Progenitor cell of endocrine pancreas (in vitro differentiated cells): ENCODE measurements around the gene RAD51B. TPM values are rescaled to one million over a fixed set of nuclear protein-coding genes. Genes with fewer than 3 reads are reported as not detected.
"Not testable (repeated sequence)": the region's sequence is repeated elsewhere in the genome, so short reads cannot be mapped to it uniquely, and the experiment has no call there.

Experiments
- DNase-seq: peaks from one replicate; pipeline ENCODE4 v3.0.0; 2021; ENCODE audit warnings: low spot score; ENCODE audit not compliant: unreplicated experiment
- H3K27ac Mint-ChIP-seq: 2 replicates; pipeline ENCODE4 v1.8.0; 2021; ENCODE audit warnings: mild to moderate bottlenecking, moderate library complexity, mixed read lengths
- H3K27me3 Mint-ChIP-seq: 2 replicates; pipeline ENCODE4 v1.8.0; 2021; ENCODE audit warnings: mixed read lengths
- H3K36me3 Mint-ChIP-seq: 2 replicates; pipeline ENCODE4 v1.8.0; 2022; ENCODE audit warnings: mixed read lengths; ENCODE audit not compliant: insufficient read depth
- H3K4me1 Mint-ChIP-seq: 2 replicates; pipeline ENCODE4 v1.8.0; 2021; ENCODE audit warnings: low read depth, mixed read lengths
- H3K4me3 Mint-ChIP-seq: 2 replicates; pipeline ENCODE4 v1.8.0; 2021; ENCODE audit warnings: low read depth, mild to moderate bottlenecking, moderate library complexity, mixed read lengths
- H3K9me3 Mint-ChIP-seq: 2 replicates; pipeline ENCODE4 v1.8.0; 2021; ENCODE audit warnings: low read depth, mixed read lengths
- total RNA-seq: library from RNA; stranded (reverse); gene quantifications from 2 replicates; pipeline ENCODE4 v1.2.1, GENCODE V29; 2021
- TF ChIP-seq, protein P1 (sequence below): fragments of 200-600 bp; sonication (generic); IDR thresholded peaks from one replicate; pipeline ENCODE4 v1.5.0; 2021; ENCODE audit warnings: antibody characterized with exemption, mild to moderate bottlenecking; ENCODE audit not compliant: unreplicated experiment

RAD51B gene
- total RNA-seq, 1 donor from 2014 or later: 24.7 TPM

DNA sequence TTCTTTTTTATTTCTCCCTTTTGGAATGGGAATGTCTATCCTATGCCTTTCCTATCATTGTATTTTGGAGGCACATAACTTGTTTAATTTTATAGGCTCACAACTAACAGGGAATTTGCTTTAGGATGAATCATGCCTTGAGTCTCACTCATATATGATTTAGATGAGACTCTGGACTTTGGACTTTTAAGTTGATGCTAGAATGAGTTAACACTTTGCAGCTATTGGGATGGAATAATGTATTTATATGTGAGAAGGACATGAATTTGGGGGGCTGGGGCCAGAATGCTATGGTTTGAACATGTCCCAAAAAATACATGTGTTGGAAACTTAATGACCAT, 607.9 kb downstream of the RAD51B start:
- Mint-ChIP-seq H3K27me3 (no peaks in the 10 kb centered on the region), H3K4me1 (peaks cover 1% of the 10 kb centered on the region), H3K27ac (no peak overlapping the region), H3K4me3 (no peak overlapping the region), H3K9me3 (peaks cover 13% of the 10 kb centered on the region), H3K36me3 (peaks cover 8% of the 10 kb centered on the region)
- no peak for DNase-seq
- TF ChIP-seq, protein P1, sequence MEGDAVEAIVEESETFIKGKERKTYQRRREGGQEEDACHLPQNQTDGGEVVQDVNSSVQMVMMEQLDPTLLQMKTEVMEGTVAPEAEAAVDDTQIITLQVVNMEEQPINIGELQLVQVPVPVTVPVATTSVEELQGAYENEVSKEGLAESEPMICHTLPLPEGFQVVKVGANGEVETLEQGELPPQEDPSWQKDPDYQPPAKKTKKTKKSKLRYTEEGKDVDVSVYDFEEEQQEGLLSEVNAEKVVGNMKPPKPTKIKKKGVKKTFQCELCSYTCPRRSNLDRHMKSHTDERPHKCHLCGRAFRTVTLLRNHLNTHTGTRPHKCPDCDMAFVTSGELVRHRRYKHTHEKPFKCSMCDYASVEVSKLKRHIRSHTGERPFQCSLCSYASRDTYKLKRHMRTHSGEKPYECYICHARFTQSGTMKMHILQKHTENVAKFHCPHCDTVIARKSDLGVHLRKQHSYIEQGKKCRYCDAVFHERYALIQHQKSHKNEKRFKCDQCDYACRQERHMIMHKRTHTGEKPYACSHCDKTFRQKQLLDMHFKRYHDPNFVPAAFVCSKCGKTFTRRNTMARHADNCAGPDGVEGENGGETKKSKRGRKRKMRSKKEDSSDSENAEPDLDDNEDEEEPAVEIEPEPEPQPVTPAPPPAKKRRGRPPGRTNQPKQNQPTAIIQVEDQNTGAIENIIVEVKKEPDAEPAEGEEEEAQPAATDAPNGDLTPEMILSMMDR: no peak

DNA sequence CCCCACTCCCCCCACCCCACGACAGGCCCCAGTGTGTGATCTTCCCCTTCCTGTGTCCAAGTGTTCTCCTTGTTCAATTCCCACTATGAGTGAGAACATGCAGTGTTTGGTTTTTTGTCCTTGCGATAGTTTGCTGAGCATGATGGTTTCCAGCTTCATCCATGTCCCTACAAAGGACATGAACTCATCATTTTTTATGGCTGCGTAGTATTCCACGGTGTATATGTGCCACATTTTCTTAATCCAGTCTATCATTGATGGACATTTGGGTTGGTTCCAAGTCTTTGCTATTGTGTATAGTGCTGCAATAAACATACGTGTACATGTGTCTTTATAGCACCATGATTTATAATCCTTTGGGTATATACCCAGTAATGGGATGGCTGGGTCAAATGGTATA, 609.3 kb downstream of the RAD51B start:
- H3K4me1 Mint-ChIP-seq, H3K4me3 Mint-ChIP-seq, H3K27ac Mint-ChIP-seq, H3K36me3 Mint-ChIP-seq, H3K27me3 Mint-ChIP-seq, DNase-seq: not testable (repeated sequence)
- peaks cover 15% of the 10 kb centered on the region for H3K9me3 Mint-ChIP-seq

DNA sequence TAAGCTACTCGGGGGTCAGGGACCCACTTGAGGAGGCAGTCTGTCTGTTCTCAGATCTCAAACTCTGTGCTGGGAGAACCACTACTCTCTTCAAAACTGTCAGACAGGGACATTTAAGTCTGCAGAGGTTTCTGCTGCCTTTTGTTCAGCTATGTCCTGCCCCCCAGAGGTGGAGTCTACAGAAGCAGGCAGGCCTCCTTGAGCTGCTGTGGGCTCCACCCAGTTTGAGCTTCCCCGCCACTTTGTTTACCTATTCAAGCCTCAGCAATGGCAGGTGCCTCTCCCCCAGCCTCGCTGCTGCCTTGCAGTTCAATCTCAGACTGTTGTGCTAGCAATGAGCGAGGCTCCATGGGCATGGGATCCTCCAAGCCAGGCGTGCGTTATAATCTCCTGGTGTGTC, 614.6 kb downstream of the RAD51B start:
- not testable (repeated sequence) for DNase-seq, H3K4me3 Mint-ChIP-seq, H3K27ac Mint-ChIP-seq

DNA sequence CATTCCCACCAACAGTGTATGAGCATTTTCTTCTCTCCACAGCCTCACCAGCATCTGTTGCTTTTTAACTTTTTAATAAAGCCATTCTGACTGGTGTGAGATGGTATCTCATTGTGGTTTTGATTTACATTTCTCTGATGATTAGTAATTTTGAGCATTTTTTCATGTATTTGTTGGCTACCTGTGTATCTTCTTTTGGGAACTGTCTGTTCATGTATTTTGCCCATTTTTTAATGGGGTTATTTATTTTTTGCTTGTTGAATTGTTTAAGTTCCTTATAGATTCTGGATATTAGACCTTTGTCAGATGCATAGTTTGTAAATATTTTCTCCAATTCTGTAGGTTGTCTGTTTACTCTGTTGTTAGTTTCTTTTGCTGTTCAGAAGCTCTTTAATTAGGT, 616.1 kb downstream of the RAD51B start:
- H3K4me3 Mint-ChIP-seq, H3K27ac Mint-ChIP-seq, H3K36me3 Mint-ChIP-seq, H3K27me3 Mint-ChIP-seq, DNase-seq, H3K4me1 Mint-ChIP-seq: not testable (repeated sequence)
- peaks cover 23% of the 10 kb centered on the region for H3K9me3 Mint-ChIP-seq

More for the DNA sequence above, 614.6 kb downstream of the RAD51B start:
- not testable (repeated sequence) for H3K4me1 Mint-ChIP-seq, H3K27me3 Mint-ChIP-seq
- Mint-ChIP-seq H3K9me3 (peaks cover 23% of the 10 kb centered on the region), H3K36me3 (peaks cover 14% of the 10 kb centered on the region)

DNA sequence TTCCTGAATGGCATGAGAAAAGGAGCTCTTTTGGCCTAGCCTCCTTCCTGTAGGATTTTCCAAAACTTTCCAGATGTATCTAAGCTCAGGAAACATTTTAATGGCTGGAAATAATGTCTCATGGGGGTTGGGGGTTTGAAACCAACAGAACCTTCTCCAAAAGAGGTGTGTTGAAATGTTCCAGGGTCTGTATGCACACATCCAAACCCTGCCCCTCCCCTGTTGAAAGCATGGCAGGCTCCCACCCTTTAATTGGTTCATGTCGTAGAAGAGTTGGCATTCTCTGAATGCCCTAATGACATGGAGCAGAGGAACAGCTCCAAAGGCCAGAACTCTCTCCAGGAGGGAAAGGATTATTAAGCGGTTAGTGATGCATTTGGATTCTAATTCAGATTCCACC, 620.1 kb downstream of the RAD51B start:
- Mint-ChIP-seq H3K4me1 (no peaks in the 10 kb centered on the region), H3K27ac (peak overlapping the region; percentile 1), H3K9me3 (peaks cover 11% of the 10 kb centered on the region), H3K36me3 (peaks cover 3% of the 10 kb centered on the region), H3K27me3 (no peaks in the 10 kb centered on the region), H3K4me3 (no peak overlapping the region)
- TF ChIP-seq, protein P1: no peak
- no peak for DNase-seq

DNA sequence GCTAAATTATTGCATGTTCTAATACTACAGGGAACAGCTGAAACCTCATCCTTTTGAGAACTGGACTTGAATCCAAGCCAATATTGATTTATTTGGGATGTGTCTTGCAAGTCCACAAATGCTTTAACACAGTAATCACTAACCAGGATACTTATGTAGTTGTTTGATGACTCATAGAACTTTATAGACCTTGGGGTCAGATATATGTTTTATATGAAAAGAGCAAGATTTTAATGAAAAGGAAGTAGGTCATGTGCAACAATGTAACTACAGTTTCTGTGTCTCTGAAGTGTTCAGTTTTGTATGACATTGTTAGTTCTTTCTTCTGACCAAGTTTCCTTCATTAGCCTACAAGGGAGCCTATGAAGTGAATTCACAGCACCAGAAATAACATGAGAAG, 621.2 kb downstream of the RAD51B start:
- no peak overlapping the region for H3K4me3 Mint-ChIP-seq
- H3K27ac Mint-ChIP-seq: no peak overlapping the region
- no peaks in the 10 kb centered on the region for H3K4me1 Mint-ChIP-seq
- no peak for DNase-seq
- H3K27me3 Mint-ChIP-seq: no peaks in the 10 kb centered on the region
- peaks cover under 1% of the 10 kb centered on the region for H3K36me3 Mint-ChIP-seq
- peaks cover 9% of the 10 kb centered on the region for H3K9me3 Mint-ChIP-seq
- TF ChIP-seq, protein P1: no peak

DNA sequence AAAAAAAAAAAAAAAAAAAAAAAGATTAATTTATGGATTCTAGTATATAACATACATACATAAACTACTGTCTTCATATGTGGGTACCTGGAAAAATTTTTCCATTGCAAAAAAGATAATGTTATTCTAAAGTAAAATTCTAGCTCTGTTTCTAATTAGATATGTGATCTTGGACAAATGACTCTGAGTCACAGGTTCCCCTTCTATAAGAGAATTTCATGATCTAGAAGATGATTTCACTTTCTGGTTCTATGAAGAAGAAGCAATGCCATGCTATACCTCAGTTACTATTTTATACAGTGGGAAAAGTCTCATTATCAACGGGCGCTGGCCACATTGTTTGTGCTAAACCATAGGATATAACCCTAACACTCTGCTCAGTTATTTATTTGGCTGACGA, 622.0 kb downstream of the RAD51B start:
- TF ChIP-seq, protein P1: no peak
- Mint-ChIP-seq H3K4me3 (no peak overlapping the region), H3K27me3 (no peaks in the 10 kb centered on the region), H3K9me3 (peaks cover 2% of the 10 kb centered on the region), H3K36me3 (no peaks in the 10 kb centered on the region), H3K4me1 (no peaks in the 10 kb centered on the region), H3K27ac (no peak overlapping the region)
- DNase-seq: no peak
